NCI-H1417 (cell line): Measurements from ENCODE around the gene KIF2C.
A peak's percentile ranks its signal among the peaks of the same experiment; 100 is the strongest.
"Not testable (repeated sequence)": the region's sequence is repeated elsewhere in the genome, so short reads cannot be mapped to it uniquely, and the experiment has no call there.

Experiments
- DNase-seq, 3 experiments: peaks; one replicate each; lab custom pipeline; 2025; lab: John Stamatoyannopoulos, UW

Gene KIF2C

GRCh38 chr1:44798481-44799365 is 59.1 kb downstream of the KIF2C start:
- DNase-seq: peak in 2 of 3 experiments; percentile 40 to 84

DNA sequence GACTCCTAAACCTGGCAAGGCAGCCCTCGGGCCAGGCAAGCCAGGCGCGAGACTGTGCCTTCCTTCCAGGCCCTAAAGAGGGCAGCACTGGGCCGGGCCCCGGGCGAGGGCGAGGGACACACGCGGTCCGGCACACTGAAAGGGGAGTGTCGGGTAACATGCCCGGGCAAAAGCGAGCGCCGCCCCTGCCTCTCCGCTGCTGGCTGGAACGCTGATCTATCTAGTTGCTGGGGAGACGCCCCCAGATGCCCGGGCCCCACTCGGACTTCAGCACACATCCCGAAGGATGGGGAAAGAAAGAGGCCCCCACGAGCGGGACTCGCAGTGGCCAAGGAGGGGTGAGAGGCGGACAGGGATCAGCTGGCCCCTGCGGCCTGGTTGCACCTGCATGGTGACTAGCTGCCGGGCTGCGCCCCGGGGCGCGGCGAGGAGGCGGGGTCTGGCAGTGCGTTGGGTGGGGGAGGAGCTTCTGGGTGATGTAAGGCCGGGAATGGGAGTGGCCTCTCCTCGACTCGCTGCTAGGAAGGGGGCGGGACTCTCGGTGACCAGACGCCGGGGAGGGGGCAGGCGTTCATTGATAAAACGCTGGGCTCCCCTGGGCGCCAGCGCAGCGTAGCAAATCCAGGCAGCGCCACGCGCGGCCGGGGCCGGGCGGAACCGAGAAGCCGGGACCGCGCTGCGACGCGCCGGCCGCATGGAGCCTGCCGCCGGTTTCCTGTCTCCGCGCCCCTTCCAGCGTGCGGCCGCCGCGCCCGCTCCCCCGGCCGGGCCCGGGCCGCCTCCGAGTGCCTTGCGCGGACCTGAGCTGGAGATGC is 60.3 kb downstream of the KIF2C start, which contains the start of gene PLK3:
Gene PLK3 (plus strand): TSS at position 608 of the 815 bp plus-strand sequence. CDS start 87 bp downstream, at position 695.
- peak; percentile 96 to 99 (median 98) for DNase-seq

DNA sequence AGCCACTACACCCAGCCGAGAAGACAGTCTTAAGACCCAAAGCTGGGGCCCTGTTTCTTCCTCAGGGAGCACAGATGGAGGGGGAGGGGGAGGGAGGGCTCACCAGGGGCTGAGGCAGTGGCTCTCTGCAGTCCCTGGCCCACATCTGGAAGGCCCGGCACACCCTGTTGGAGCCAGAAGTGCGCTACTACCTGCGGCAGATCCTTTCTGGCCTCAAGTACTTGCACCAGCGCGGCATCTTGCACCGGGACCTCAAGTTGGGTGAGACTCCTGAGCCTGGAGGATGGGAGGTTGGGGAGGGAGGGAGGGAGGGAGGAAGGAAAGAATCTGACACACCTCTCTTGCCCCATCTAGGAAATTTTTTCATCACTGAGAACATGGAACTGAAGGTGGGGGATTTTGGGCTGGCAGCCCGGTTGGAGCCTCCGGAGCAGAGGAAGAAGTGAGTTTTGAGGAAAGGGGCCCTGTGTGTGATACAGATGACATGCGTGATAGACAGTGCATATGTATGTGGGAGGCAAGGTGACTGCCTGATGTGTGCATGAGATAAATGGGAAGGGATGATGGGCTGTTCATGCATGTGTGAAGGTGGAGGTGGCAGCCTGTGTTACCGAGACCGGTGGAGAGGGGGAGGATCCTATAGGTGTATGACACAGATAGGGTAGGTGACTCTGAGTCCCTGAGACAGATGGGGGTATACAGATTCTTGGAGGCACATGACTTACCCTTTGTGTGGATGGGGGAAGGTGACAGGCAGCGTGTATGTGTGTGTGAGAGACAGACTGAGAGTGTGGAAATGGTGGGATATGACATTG is 62.1 kb downstream of the KIF2C start:
- DNase-seq: no peak

DNA sequence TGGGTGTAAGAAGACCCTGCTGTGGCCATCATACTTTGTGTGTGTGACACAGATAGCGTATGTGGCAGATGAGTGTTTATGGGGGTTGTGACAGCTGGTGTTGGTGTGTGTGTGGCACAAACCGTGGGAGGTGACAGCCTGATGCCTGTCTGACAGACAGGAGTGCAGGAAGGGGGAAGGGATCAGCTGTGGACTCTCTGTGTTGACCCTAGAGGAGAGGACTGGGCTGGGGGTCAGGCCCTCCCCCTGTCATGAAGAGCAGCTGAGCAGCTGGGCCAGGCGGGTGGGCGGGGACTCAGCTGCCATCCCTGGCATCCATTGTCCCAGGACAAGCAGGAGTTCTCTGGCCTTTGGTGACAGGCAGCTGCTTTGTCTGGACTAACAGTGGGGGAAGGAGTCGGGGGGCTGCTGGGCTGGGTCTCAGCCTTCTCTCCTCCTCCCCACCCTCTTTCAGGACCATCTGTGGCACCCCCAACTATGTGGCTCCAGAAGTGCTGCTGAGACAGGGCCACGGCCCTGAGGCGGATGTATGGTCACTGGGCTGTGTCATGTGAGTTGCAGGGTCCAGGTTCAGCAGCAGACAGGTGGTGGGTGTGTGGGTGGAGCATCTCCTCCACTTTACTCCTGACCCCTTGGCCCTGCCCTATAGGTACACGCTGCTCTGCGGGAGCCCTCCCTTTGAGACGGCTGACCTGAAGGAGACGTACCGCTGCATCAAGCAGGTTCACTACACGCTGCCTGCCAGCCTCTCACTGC is 62.8 kb downstream of the KIF2C start:
- DNase-seq: no peak

- no peak for DNase-seq
Observed at GRCh38 chr1:44803062-44803311, 63.4 kb downstream of the KIF2C start.

DNA sequence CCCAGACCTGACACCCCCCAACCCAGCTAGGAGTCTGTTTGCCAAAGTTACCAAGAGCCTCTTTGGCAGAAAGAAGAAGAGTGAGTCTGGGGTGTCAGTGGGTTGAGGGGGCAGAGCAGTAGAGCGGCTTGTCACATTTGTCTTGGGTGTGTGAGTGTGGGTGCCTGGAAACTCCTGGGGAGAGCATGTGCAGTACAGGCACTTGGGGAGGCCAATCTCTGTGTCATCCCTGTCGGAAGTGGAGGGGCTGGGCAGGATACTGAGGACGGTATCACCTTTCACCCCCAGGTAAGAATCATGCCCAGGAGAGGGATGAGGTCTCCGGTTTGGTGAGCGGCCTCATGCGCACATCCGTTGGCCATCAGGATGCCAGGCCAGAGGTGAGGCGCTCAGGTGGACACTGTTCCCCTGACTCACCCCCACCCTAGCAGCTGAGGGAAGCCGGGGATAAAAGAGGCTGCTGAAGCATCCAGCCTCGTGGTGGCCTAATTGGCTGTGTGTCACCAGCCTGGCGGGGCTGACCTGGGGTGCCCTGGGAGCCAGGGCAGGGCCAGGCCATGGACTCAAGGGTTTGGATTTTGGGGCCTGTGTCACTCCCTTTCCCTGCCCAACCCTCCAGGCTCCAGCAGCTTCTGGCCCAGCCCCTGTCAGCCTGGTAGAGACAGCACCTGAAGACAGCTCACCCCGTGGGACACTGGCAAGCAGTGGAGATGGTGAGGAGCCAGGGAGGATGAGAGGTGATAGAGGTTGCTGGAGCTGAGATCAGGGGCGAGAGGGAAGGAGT is 63.9 kb downstream of the KIF2C start:
- DNase-seq: no peak

- DNase-seq: no peak
Observed at GRCh38 chr1:44805311-44806024, 65.8 kb downstream of the KIF2C start.

DNA sequence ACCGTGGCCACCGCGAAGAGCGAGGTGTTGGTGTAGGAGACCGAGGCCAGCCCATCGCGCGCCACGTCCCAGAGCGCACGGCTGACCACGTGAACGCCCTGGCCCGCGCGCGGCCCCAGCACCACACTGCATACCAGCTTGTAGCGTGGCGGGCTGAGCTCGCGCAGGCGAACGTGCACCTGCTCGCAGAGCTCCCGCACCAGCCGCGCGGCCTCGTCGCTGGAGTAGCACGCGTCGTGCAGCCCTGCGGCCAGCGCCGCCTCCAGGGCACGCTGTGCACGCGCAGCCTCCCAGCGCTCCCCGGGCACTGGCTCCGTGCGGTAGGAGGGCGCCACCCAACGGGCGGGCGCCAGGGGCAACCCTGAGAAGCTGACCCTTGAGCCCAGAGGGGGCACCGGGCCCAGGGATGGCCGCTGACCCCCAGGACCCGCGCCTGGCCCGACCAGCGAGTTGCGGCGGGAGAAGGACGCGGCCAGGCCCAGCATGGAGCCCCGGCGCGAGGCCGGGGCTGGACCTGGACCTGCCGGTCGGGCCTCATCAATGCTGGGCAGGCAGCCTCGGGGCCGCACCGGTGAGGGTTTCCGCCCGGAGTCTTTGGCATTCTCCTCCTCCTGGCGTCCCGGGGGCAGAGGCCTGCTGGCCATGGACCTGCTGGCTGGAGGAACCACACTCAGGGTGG is 66.5 kb downstream of the KIF2C start:
- DNase-seq: no peak

- no peak for DNase-seq
Observed at GRCh38 chr1:44806704-44807363, 67.2 kb downstream of the KIF2C start, which contains the start of gene DYNLT4. Gene DYNLT4, minus strand, starts transcription at chr1:44807351. Its CDS starts 683 bp downstream, at chr1:44806668.

GRCh38 chr1:44807364-44808062 is 67.9 kb downstream of the KIF2C start:
- peak in 2 of 3 experiments; percentile 68 to 80 for DNase-seq

DNA sequence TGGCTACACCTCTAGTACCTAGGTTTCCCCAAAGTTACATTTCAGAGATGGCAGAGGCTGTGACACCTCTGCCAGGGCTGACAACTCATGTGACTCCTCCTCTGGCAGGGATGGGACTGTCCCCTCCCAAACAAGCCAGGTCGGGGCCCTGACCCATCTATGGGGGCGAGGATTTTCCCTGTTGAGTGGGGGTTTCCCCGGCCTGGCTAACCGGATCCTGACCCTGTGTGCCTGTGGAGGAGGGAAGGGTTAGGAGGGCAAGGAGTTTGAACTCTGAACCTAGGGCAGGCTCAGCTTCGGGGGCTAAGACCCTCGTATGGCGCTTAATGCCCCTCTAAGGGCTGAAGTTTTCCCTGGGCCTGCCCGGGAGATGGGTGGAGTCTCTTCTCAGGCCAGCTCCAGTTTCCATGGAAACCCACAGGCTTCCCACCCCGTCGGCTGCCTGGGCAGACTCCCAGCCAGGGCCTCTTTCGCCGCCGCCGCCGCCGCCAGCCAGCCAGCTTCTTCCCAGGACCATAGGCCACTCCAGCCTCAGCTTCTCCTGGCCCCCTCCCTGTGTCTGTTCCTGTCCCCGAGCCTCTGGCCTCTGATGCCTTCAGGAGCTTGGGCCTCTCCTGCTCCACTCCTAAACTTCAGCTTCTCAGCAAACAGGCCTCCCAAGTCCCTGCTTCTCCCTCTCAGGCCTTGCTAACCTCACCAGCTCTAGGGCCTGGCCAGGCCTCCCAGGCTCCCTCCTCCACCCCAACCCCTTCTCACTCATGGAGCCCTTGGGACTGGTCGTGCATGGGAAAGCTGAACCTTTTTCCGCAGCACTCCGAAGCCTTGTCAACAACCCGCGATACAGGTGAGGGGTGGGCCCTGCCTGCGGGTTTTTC is 68.7 kb downstream of the KIF2C start, which contains the start of gene BTBD19:
Gene BTBD19 (plus strand): TSS at position 461 of the 875 bp plus-strand sequence. CDS start 298 bp downstream, at position 759.
- DNase-seq: no peak

DNA sequence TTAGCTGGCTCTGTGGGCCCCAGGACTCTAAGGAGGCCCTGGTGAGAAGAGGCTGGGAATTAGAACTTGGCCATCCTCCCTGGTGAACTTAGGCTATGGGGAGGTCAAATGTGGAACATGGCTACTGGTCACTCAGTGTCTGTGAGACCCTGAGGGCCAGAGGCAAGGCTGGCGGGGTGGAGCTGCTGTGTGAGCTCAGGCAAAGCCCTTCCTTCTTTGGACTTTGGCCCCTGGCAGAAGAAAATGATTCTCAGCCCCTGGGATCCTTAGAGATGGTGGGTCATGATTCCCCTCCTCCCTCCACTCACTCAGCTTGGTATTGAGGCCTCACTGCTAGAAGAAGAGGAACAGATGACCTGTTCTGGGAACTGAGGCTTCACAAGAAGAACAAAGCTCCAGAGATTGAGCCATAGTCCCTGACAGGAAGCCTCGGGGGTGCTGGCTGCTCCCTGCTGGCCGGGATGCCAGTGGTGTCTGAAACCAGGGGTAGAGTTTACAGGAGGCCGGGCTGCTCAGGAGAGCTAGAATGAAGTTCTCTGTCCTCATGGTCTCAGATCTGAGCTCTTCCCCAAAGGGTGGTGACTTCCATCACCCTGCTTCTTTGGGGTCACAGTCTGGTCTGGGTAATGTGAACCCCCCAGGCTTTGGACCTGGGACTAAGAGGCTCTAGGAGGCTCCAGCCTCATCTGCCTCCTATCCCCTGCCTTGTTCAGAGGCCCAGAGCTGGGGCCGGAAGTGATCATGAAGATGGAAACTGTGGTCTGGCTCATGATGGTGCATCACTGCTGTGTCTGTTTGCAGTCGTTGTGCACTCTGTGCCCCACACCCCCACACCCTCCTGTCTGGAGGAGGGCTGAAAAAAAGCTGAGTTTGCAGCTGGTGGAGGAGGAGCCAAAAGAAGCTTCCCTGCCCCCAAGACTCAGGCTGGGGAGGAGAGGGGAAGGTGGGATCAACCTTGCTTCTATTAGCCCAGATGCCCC is 69.6 kb downstream of the KIF2C start:
- no peak for DNase-seq

DNA sequence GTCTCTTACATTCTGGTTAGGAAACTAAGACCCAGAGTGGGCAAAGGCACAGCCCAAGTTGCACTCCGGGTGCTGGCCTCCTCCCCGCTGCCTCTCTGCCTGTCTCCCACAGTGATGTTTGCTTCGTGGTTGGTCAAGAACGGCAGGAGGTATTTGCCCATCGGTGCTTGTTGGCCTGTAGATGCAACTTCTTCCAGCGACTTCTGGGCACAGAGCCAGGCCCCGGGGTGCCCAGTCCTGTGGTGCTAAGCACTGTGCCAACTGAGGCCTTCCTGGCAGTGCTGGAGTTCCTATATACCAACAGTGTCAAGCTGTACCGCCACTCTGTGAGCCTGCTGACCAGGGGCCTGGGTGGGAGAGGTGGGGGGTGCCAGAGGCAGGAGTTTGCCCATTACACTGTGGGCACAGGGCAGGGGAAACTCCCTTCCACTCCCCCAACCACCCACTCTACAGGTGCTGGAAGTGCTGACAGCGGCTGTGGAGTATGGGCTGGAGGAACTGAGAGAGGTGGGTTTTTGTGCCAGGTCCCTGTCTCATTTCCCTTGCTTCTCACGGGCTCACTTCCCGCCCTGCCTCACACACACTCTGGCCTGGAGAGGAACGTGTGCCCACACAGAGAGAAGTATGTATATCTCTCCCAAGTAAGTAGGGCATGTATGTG is 70.6 kb downstream of the KIF2C start:
- peak in 2 of 3 experiments; percentile 21 to 62 for DNase-seq

DNA sequence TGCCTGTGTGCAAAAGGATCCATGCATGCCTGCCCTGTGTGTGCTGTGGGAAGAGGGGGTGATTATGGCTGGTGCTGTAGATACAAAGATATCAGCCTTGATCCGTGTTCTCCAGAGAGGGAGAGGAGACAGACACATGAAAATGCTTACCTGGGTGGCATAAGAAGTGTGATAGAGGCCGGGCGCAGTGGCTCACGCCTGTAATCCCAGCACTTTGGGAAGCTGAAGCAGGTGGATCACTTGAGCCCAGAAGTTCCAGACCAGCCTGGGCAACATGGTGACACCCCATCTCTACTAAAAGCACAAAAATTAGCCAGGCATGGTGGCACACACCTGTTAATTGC is 71.1 kb downstream of the KIF2C start:
- not testable (repeated sequence) for DNase-seq

GRCh38 chr1:44811234-44811633 is 71.6 kb downstream of the KIF2C start:
- DNase-seq: no peak
